Panc1 (cell line): ENCODE results near the gene PLEKHN1. TPM values are rescaled to one million over a fixed set of nuclear protein-coding genes. Genes with fewer than 3 reads are reported as not detected.
A peak's percentile ranks its signal among the peaks of the same experiment; 100 is the strongest.

Source experiments
- ATAC-seq: fragments of 200-7000 bp; cut with Tn5 transposase; 2 replicates; pipeline ENCODE4 v1.9.1; 2020; ENCODE audit warnings: mild to moderate bottlenecking, moderate library complexity
- BruUV-seq: library from RNA; stranded (reverse); fragments of 400-500 nt; replicated peaks from 2 replicates; lab custom pipeline; 2021; lab: Mats Ljungman, UMichigan
- CTCF ChIA-PET: fragments of 300-600 bp; sonication (Branson Sonifier 250); formaldehyde crosslinking; loops from one replicate; lab custom pipeline; 2022; ENCODE audit warnings: antibody characterized with exemption; lab: Charles Lee
- POLR2A ChIA-PET: fragments of 300-600 bp; sonication (Branson Sonifier 250); formaldehyde crosslinking; loops from one replicate; lab custom pipeline; 2022; ENCODE audit warnings: antibody characterized with exemption; lab: Charles Lee
- DNase-seq: peaks from one replicate; pipeline ENCODE4 v3.0.0-alpha.2; 2010; ENCODE audit warnings: low read depth, low spot score
- H3K27ac ChIP-seq: 2 replicates; pipeline ENCODE4 v1.5.1; 2011; ENCODE audit warnings: mild to moderate bottlenecking, low read length, inconsistent platforms
- H3K27me3 ChIP-seq: fragments of 200-500 bp; sonication (Bioruptor generic); 2 replicates; pipeline ENCODE4 v1.6.0; 2014; ENCODE audit warnings: low read length, inconsistent platforms; ENCODE audit not compliant: control insufficient read depth, insufficient read depth
- H3K36me3 ChIP-seq: fragments of 200-500 bp; sonication (Bioruptor generic); 2 replicates; pipeline ENCODE4 v1.5.1; 2014; ENCODE audit warnings: inconsistent platforms, mild to moderate bottlenecking, low read length, moderate library complexity; ENCODE audit not compliant: control insufficient read depth, insufficient read depth
- H3K4me1 ChIP-seq: 2 replicates; pipeline ENCODE4 v1.5.1; 2011; ENCODE audit warnings: inconsistent platforms, mild to moderate bottlenecking, low read length, moderate library complexity; ENCODE audit not compliant: control insufficient read depth, insufficient read depth
- H3K4me3 ChIP-seq, 2 experiments: 2 replicates each; pipeline ENCODE4 v1.5.1; 2011 to 2012; ENCODE audit warnings: low read depth in 2 of 2, low read length in 2 of 2, mild to moderate bottlenecking in 2 of 2, inconsistent platforms in 1 of 2, moderate library complexity in 1 of 2
- H3K9me3 ChIP-seq: fragments of 200-500 bp; sonication (Bioruptor generic); 2 replicates; pipeline ENCODE4 v1.5.1; 2014; ENCODE audit warnings: low read depth, mild to moderate bottlenecking, inconsistent platforms, low read length, moderate library complexity; ENCODE audit not compliant: control insufficient read depth, insufficient read depth
- CTCF ChIP-seq: fragments of 450-650 bp; IDR thresholded peaks from 2 replicates; pipeline ENCODE4 v1.5.1; 2017; ENCODE audit warnings: mild to moderate bottlenecking
- POLR2AphosphoS5 ChIP-seq: IDR thresholded peaks from 2 replicates; pipeline ENCODE4 v1.6.1; 2012; ENCODE audit warnings: mild to moderate bottlenecking, low read depth, low read length, moderate library complexity
- REST ChIP-seq, 2 experiments: IDR thresholded peaks; 2 replicates each; pipeline ENCODE4 v1.6.1; 2011 to 2012; ENCODE audit warnings: low read depth in 2 of 2, control low read depth in 1 of 2, low read length in 1 of 2, mild to moderate bottlenecking in 1 of 2, moderate library complexity in 1 of 2; ENCODE audit not compliant: insufficient read depth in 1 of 2
- SIN3A ChIP-seq: IDR thresholded peaks from 2 replicates; pipeline ENCODE4 v1.6.1; 2012; ENCODE audit warnings: low read depth, mild to moderate bottlenecking, low read length, moderate library complexity, borderline replicate concordance; ENCODE audit not compliant: insufficient read depth
- TCF7L2 ChIP-seq: IDR thresholded peaks from 2 replicates; pipeline ENCODE4 v1.6.1; 2011; ENCODE audit warnings: mild to moderate bottlenecking, low read depth, low read length, inconsistent platforms
- in situ Hi-C: cut with HindIII; loops from 2 replicates; pipeline ENCODE4 v1.10.0; 2016; ENCODE audit warnings: low sequenced_read_pairs, low pct_unique_long_range_greater_than_20kb
- intact Hi-C: fragments of 100-400 bp; cut with micrococcal nuclease; formaldehyde crosslinking; loops from one replicate; pipeline ENCODE4 v1.10.0; 2022; ENCODE audit not compliant: unreplicated experiment
- total RNA-seq: library from RNA; stranded (reverse); gene quantifications from one replicate; pipeline ENCODE4 v1.2.1, GENCODE V29; 2021; ENCODE audit not compliant: unreplicated experiment

Gene PLEKHN1
- total RNA-seq, 1 experiment from 2014 or later: 9.8 TPM

- CTCF ChIA-PET: interaction anchor here (0.6 kb wide), 1 partner anchor 44 kb away, joined by 5 read pairs; no protein-coding TSS in a partner anchor
- no TSS peak for BruUV-seq
Observed at GRCh38 chr1:1020415-1021009, 54.2 kb downstream of the PLEKHN1 start.

More at GRCh38 chr1:1020415-1021009, 54.2 kb downstream of the PLEKHN1 start:
- ATAC-seq: 0 out of 2 replicates have a peak, but pooled peaks have one; percentile 7
- Histone ChIP-seq H3K4me3 (peak overlapping the region; percentile 60 to 70), H3K36me3 (no peaks in the 10 kb centered on the region; the same call in 1 of the 2 replicates), H3K27ac (peak overlapping the region; percentile 82), H3K4me1 (peaks cover 43% of the 10 kb centered on the region), H3K9me3 (no peaks in the 10 kb centered on the region), H3K27me3 (no peaks in the 10 kb centered on the region)
- POLR2A ChIA-PET: interaction anchor here (0.6 kb wide), 1 partner anchor 17 kb away, joined by 7 read pairs; no protein-coding TSS in a partner anchor
- DNase-seq: no peak
- TF ChIP-seq REST (IDR thresholded peaks at IDR 0.05; ENCODE audit: insufficient read depth in 1 of 2, low read depth in 2 of 2, low read length in 1 of 2) (no peak), POLR2AphosphoS5 (no peak), SIN3A (no peak), CTCF (no peak), TCF7L2 (no peak)
- in situ Hi-C loops: no loop called here
- intact Hi-C loops: no loop called here
